Neural progenitor cell (in vitro differentiated cells): Measurements from ENCODE around the gene MAP2K2.

Source experiments
- CTCF ChIP-seq: fragments of 200-600 bp; sonication (generic); IDR thresholded peaks from 2 replicates; pipeline ENCODE4 v1.5.1; 2017; ENCODE audit warnings: antibody characterized with exemption, mild to moderate bottlenecking
- EZH2 ChIP-seq: fragments of 200-600 bp; sonication (generic); IDR thresholded peaks from 2 replicates; pipeline ENCODE4 v1.6.1; 2017; ENCODE audit warnings: antibody characterized with exemption, mild to moderate bottlenecking, moderate library complexity
- EZH2phosphoT487 ChIP-seq: fragments of 200-600 bp; sonication (generic); IDR thresholded peaks from 2 replicates; pipeline ENCODE4 v1.6.1; 2017; ENCODE audit warnings: antibody characterized with exemption

- TF ChIP-seq CTCF (no peak), EZH2 (no peak), EZH2phosphoT487 (no peak)
These were observed 22.5 kb downstream of the MAP2K2 start for GRCh38 chr19:4101496-4101770.
